Suprapubic skin (tissue), 4 donors: Measurements from ENCODE around the gene DLGAP4.

ENCODE experiments used
- CTCF ChIP-seq, 2 donors: fragments of 200-600 bp in 1 of 2; fragments of 450-650 bp in 1 of 2; sonication (generic) in 1 of 2; IDR thresholded peaks; one replicate each; pipeline ENCODE4 v1.5.1; 2016 to 2019; ENCODE audit warnings: antibody characterized with exemption in 2 of 2, mild to moderate bottlenecking in 1 of 2, moderate library complexity in 1 of 2
- POLR2A ChIP-seq, 2 donors: fragments of 450-650 bp; IDR thresholded peaks; one replicate each; pipeline ENCODE4 v1.6.1; 2017; ENCODE audit warnings: antibody characterized with exemption in 2 of 2, mild to moderate bottlenecking in 2 of 2, moderate library complexity in 2 of 2
- POLR2AphosphoS5 ChIP-seq, 3 donors: sonication (generic); formaldehyde crosslinking; IDR thresholded peaks; one replicate each; pipeline ENCODE4 v1.6.1; 2017; ENCODE audit warnings: antibody characterized with exemption in 3 of 3

GRCh38 chr20:36411861-36412454 lies 105.8 kb downstream of the DLGAP4 start:
- TF ChIP-seq CTCF (IDR thresholded peaks at IDR 0.05) (no peak), POLR2A (IDR thresholded peaks at IDR 0.05) (no peak), POLR2AphosphoS5 (IDR thresholded peaks at IDR 0.05) (no peak)
